Endothelial cell of umbilical vein (primary cell): ENCODE data around the gene CREG2. TPM values are rescaled to one million over a fixed set of nuclear protein-coding genes. Genes with fewer than 3 reads are reported as not detected.
A peak's percentile ranks its signal among the peaks of the same experiment; 100 is the strongest.
"Not testable (repeated sequence)": the region's sequence is repeated elsewhere in the genome, so short reads cannot be mapped to it uniquely, and the experiment has no call there.

Experiments
- BruUV-seq: library from RNA; stranded (reverse); fragments of 400-500 nt; replicated peaks from 2 replicates; lab custom pipeline; 2021; lab: Mats Ljungman, UMichigan
- CTCF ChIA-PET: fragments of 300-600, 350-600 bp; sonication (Branson Sonifier 250); formaldehyde crosslinking; loops from one replicate; lab custom pipeline; 2021; ENCODE audit warnings: antibody characterized with exemption, inconsistent platforms; lab: Charles Lee
- POLR2A ChIA-PET: fragments of 300-600, 350-600 bp; sonication (Branson Sonifier 250); formaldehyde crosslinking; loops from one replicate; lab custom pipeline; 2021; ENCODE audit warnings: antibody characterized with exemption, inconsistent platforms; lab: Charles Lee
- DNase-seq: peaks from one replicate; pipeline ENCODE4 v3.0.0-alpha.2; 2011; ENCODE audit warnings: low read depth, low spot score
- FAIRE-seq: peaks from 2 replicates; lab custom pipeline; 2011; peaks lifted over from hg19 to GRCh38; lab: Jason Lieb, UNC
- H2AFZ ChIP-seq: 2 replicates; pipeline ENCODE4 v1.6.0; 2012; ENCODE audit warnings: low read depth, low read length, control low read depth, inconsistent platforms
- H3K27ac ChIP-seq: 2 replicates; pipeline ENCODE4 v1.5.1; 2011; ENCODE audit warnings: low read depth, mild to moderate bottlenecking, control low read depth, low read length, moderate library complexity; ENCODE audit not compliant: insufficient read depth
- H3K27me3 ChIP-seq, 2 experiments: 2 replicates each; pipeline versions ENCODE4 v1.6.0 to v1.6.1; 2011; ENCODE audit warnings: low read length in 2 of 2, mixed read lengths in 1 of 2; ENCODE audit not compliant: control insufficient read depth in 2 of 2, insufficient read depth in 2 of 2
- H3K36me3 ChIP-seq, 2 experiments: 2 replicates in 1 of 2; 3 replicates in 1 of 2; pipeline ENCODE4 v1.5.1; 2011; ENCODE audit warnings: low read length in 2 of 2, mild to moderate bottlenecking in 1 of 2, moderate library complexity in 1 of 2; ENCODE audit not compliant: control insufficient read depth in 2 of 2, insufficient read depth in 2 of 2; ENCODE audit errors: extremely low read depth in 1 of 2
- H3K4me1 ChIP-seq: 3 replicates; pipeline ENCODE4 v1.5.1; 2011; ENCODE audit warnings: mild to moderate bottlenecking, low read length; ENCODE audit not compliant: control insufficient read depth, insufficient read depth; ENCODE audit errors: extremely low read depth
- H3K4me2 ChIP-seq: 2 replicates; pipeline ENCODE4 v1.6.1; 2011; ENCODE audit warnings: low read length, control low read depth, mixed read lengths; ENCODE audit not compliant: insufficient read depth
- H3K4me3 ChIP-seq, 3 experiments: fragments of 200-600 bp in 1 of 3; sonication (generic), shearing (Covaris generic) in 1 of 3; replicated peaks in 1 of 3; 2 replicates each; pipeline ENCODE4 v1.5.1; 2011 to 2016; ENCODE audit warnings: control low read depth in 3 of 3, low read length in 3 of 3, mild to moderate bottlenecking in 2 of 3, inconsistent platforms in 1 of 3, low read depth in 1 of 3, moderate library complexity in 1 of 3; ENCODE audit not compliant: insufficient read depth in 1 of 3
- H3K79me2 ChIP-seq: 2 replicates; pipeline ENCODE4 v1.6.0; 2012; ENCODE audit warnings: low read length, inconsistent platforms; ENCODE audit not compliant: control insufficient read depth, insufficient read depth
- H3K9ac ChIP-seq: replicated peaks from 2 replicates; pipeline ENCODE3; 2011; ENCODE audit warnings: low read length, control low read depth; ENCODE audit not compliant: insufficient read depth; ENCODE audit errors: extremely low read depth
- H3K9me1 ChIP-seq: replicated peaks from 3 replicates; pipeline ENCODE4 v1.6.0; 2011; ENCODE audit warnings: mild to moderate bottlenecking, low read length; ENCODE audit not compliant: control insufficient read depth, insufficient read depth; ENCODE audit errors: extremely low read depth
- H3K9me3 ChIP-seq: replicated peaks from 2 replicates; pipeline ENCODE4 v1.5.1; 2012; ENCODE audit warnings: low read length, inconsistent platforms; ENCODE audit not compliant: control insufficient read depth, insufficient read depth
- H4K20me1 ChIP-seq: replicated peaks from 2 replicates; pipeline ENCODE3; 2011; ENCODE audit warnings: mild to moderate bottlenecking, low read length; ENCODE audit not compliant: control insufficient read depth, insufficient read depth; ENCODE audit errors: extremely low read depth
- EZH2 ChIP-seq: IDR thresholded peaks from 2 replicates; pipeline ENCODE4 v1.6.1; 2012; ENCODE audit warnings: borderline replicate concordance, low read depth, mild to moderate bottlenecking, moderate library complexity, low read length, inconsistent platforms; ENCODE audit not compliant: severe bottlenecking
- FOS ChIP-seq: IDR thresholded peaks from 2 replicates; pipeline ENCODE4 v1.6.1; 2011; ENCODE audit warnings: mild to moderate bottlenecking, low read length, moderate library complexity, borderline replicate concordance; ENCODE audit not compliant: insufficient read depth
- GATA2 ChIP-seq: IDR thresholded peaks from 2 replicates; pipeline ENCODE4 v1.7.0; 2011; ENCODE audit warnings: low read depth, mild to moderate bottlenecking, moderate library complexity, mixed read lengths, low read length; ENCODE audit not compliant: insufficient read length, insufficient read depth
- MYC ChIP-seq: IDR thresholded peaks from one replicate; pipeline ENCODE4 v1.6.1; 2011; ENCODE audit warnings: mild to moderate bottlenecking, low read depth, low read length
- POLR2A ChIP-seq: IDR thresholded peaks from 2 replicates; pipeline ENCODE4 v1.6.1; 2012; ENCODE audit warnings: low read depth, mild to moderate bottlenecking, control low read depth, low read length
- POLR2AphosphoS5 ChIP-seq: IDR thresholded peaks from 2 replicates; pipeline ENCODE4 v1.6.1; 2012; ENCODE audit warnings: low read depth, mild to moderate bottlenecking, control low read depth, low read length, moderate library complexity; ENCODE audit not compliant: insufficient read depth
- dilution Hi-C: fragments of 300-500 bp; cut with MboI; formaldehyde crosslinking; loops from one replicate; pipeline ENCODE4 v1.15.0; 2019; ENCODE audit warnings: low sequenced_read_pairs; ENCODE audit not compliant: extremely low pct_ligation_motif_present
- intact Hi-C: fragments of 100-400 bp; cut with micrococcal nuclease; formaldehyde crosslinking; loops from one replicate; pipeline ENCODE4 v1.10.0; 2022
- polyA plus RNA-seq, 4 experiments: library from polyadenylated mRNA; depleted of rRNA in 3 of 4; stranded (reverse) in 3 of 4; unstranded in 1 of 4; fragments of >200 nt; gene quantifications; 2 replicates each; pipeline versions ENCODE4 v1.2.1 to v1.2.3, GENCODE V29; 2011 to 2012; ENCODE audit warnings: missing spikeins in 1 of 4
- total RNA-seq: library from RNA; stranded (reverse); gene quantifications from 2 replicates; pipeline ENCODE4 v1.2.3, GENCODE V29; 2021
- TF ChIP-seq, protein P1 (sequence below): IDR thresholded peaks from 2 replicates; pipeline ENCODE4 v1.6.1; 2011; ENCODE audit not compliant: insufficient read depth, insufficient read length

The CREG2 gene
- total and polyA plus RNA-seq, 2 donors (not counting 3 experiments of a cell fraction or from before 2014, with no cell fraction given) = 0.48 to 2.0 TPM

DNA sequence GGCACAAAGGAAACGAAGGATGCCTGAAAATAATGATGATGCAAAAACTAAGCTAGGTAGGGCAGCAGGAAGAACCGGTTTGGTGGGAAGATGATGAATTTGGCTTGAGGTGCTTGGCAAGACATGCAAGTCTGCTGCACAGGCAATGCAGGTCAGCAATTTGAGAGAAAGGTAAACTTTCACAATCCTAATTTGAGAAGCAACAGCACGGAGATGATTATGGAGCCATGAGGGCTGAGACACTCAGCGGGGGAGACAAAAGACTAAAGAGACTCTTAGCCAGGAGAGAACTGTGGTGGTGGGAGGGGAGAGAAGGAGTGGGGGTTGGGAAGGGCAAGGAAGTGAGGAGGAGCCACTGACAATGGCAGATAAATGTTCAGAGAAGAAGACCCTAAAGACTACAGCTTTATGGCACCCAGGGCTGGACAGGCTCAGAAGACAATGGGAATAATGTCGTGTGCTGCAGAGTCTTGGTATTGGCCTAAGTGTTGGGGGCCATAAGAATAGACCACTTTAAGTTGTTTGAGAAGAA lies 59.4 kb downstream of the CREG2 start:
- Histone ChIP-seq H2AFZ (peak overlapping the region; percentile 11), H4K20me1 (no peaks in the 10 kb centered on the region), H3K9me3 (no peaks in the 10 kb centered on the region), H3K27me3 (no peaks in the 10 kb centered on the region), H3K4me1 (peaks cover 37% of the 10 kb centered on the region), H3K9me1 (no peaks in the 10 kb centered on the region), H3K9ac (peak overlapping the region; percentile 73), H3K36me3 (no peaks in the 10 kb centered on the region), H3K4me2 (peak overlapping the region; percentile 69), H3K27ac (peak overlapping the region; percentile 95), H3K4me3 (peak overlapping the region in 1 of 3 experiments; percentile 1), H3K79me2 (no peaks in the 10 kb centered on the region)
- intact Hi-C loops (loop anchor here (1.0 to 2.0 kb wide), 4 partner anchors 20 to 203 kb away; partner anchors contain the start of genes CNOT11 and RNF149), dilution Hi-C loops (no loop called here)
- BruUV-seq = TSS peak; percentile 82
- FAIRE-seq (no peak), DNase-seq (no peak)
- CTCF ChIA-PET = interaction anchor here (0.8 to 3.8 kb wide), 6 partner anchors 10 to 190 kb away, joined by 3 to 51 read pairs (median 5); partner anchors contain the start of gene RNF149
- POLR2A ChIA-PET = interaction anchor here (1.0 to 1.2 kb wide), 2 partner anchors 14 to 19 kb away, joined by 4 read pairs; partner anchors contain the start of gene RNF149
- TF ChIP-seq, protein P1, sequence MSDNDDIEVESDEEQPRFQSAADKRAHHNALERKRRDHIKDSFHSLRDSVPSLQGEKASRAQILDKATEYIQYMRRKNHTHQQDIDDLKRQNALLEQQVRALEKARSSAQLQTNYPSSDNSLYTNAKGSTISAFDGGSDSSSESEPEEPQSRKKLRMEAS = no peak
- no peak for TF ChIP-seq POLR2AphosphoS5
- no peak for TF ChIP-seq EZH2
- TF ChIP-seq POLR2A = no peak
- no peak for TF ChIP-seq GATA2

DNA sequence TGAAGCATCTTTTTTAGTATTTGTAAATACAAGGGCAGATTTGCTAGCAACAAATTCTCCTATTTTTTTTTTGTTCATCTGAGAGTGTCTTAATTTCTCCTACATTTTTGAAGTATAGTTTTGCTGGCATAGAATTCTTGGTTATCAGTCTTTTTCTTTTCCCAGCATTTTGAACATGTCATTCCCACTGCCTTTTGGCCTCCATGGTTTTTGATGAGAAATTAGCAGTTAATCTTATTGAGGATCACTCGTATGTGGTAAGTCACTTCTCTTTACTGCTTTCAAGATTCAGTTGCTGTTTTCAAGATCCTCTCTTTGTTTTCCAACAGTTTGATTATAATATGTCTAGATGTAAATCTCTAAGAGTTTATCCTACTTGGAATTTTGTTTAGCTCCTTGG lies 61.9 kb downstream of the CREG2 start:
- intact Hi-C loops = no loop called here
- FAIRE-seq = no peak
- no TSS peak for BruUV-seq
- TF ChIP-seq POLR2AphosphoS5 (no peak), MYC (no peak), POLR2A (no peak), FOS (no peak), EZH2 (no peak)
- ChIA-PET POLR2A (no interaction called here), CTCF (interaction anchor here (0.8 to 2.1 kb wide), 3 partner anchors 17 to 1111 kb away, joined by 3 to 6 read pairs (median 3); no protein-coding TSS in a partner anchor)
- no peak overlapping the region for H3K27ac ChIP-seq
- no peak overlapping the region for H3K4me3 ChIP-seq
- H3K4me1 ChIP-seq = peaks cover 27% of the 10 kb centered on the region
- dilution Hi-C loops = no loop called here
- no peaks in the 10 kb centered on the region for H4K20me1 ChIP-seq
- H2AFZ ChIP-seq = no peak overlapping the region
- H3K9ac ChIP-seq = no peak overlapping the region
- H3K79me2 ChIP-seq = no peaks in the 10 kb centered on the region
- H3K9me1 ChIP-seq = no peaks in the 10 kb centered on the region
- H3K27me3 ChIP-seq = no peaks in the 10 kb centered on the region
- H3K36me3 ChIP-seq = no peaks in the 10 kb centered on the region
- no peaks in the 10 kb centered on the region for H3K9me3 ChIP-seq
- no peak for DNase-seq
- no peak overlapping the region for H3K4me2 ChIP-seq

DNA sequence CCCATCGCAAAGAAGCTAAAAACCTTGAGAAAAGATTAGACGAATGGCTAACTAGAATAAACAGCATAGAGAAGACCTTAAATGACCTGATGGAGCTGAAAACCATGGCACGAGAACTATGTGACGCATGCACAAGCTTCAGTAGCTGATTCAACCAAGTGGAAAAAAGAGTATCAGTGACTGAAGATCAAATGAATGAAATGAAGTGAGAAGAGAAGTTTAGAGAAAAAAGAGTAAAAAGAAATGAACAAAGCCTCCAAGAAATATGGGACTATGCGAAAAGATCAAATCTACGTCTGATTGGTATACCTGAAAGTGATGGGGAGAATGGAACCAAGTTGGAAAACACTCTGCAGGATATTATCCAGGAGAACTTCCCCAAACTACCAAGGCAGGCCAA lies 70.7 kb downstream of the CREG2 start:
- DNase-seq, H3K4me1 ChIP-seq, H3K9ac ChIP-seq, H3K9me1 ChIP-seq, dilution Hi-C loops, H3K79me2 ChIP-seq, CTCF ChIA-PET, intact Hi-C loops, BruUV-seq, H3K4me2 ChIP-seq, H3K9me3 ChIP-seq, H3K27ac ChIP-seq, FAIRE-seq, H3K36me3 ChIP-seq, H2AFZ ChIP-seq, H3K4me3 ChIP-seq, H4K20me1 ChIP-seq, H3K27me3 ChIP-seq, POLR2A ChIA-PET: not testable (repeated sequence)
